T-helper 1 cell (primary cell): ENCODE data around the gene DIAPH1.

Source experiments
- DNase-seq, 5 donors: peaks; one replicate each; pipeline ENCODE4 v3.0.0-alpha.2; 2012 to 2020

Gene DIAPH1

DNA sequence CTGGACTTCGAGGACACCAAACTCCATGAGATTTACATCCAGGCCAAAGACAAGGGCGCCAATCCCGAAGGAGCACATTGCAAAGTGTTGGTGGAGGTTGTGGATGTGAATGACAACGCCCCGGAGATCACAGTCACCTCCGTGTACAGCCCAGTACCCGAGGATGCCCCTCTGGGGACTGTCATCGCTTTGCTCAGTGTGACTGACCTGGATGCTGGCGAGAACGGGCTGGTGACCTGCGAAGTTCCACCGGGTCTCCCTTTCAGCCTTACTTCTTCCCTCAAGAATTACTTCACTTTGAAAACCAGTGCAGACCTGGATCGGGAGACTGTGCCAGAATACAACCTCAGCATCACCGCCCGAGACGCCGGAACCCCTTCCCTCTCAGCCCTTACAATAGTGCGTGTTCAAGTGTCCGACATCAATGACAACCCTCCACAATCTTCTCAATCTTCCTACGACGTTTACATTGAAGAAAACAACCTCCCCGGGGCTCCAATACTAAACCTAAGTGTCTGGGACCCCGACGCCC lies 141.7 kb downstream of the DIAPH1 start:
- DNase-seq, result no peak

DNA sequence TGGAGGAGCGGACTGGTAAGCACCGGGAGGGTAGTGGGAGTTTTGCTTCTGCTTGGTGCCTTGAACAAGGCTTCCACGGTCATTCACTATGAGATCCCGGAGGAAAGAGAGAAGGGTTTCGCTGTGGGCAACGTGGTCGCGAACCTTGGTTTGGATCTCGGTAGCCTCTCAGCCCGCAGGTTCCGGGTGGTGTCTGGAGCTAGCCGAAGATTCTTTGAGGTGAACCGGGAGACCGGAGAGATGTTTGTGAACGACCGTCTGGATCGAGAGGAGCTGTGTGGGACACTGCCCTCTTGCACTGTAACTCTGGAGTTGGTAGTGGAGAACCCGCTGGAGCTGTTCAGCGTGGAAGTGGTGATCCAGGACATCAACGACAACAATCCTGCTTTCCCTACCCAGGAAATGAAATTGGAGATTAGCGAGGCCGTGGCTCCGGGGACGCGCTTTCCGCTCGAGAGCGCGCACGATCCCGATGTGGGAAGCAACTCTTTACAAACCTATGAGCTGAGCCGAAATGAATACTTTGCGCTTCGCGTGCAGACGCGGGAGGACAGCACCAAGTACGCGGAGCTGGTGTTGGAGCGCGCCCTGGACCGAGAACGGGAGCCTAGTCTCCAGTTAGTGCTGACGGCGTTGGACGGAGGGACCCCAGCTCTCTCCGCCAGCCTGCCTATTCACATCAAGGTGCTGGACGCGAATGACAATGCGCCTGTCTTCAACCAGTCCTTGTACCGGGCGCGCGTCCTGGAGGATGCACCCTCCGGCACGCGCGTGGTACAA lies 142.5 kb downstream of the DIAPH1 start:
- no peak for DNase-seq

DNA sequence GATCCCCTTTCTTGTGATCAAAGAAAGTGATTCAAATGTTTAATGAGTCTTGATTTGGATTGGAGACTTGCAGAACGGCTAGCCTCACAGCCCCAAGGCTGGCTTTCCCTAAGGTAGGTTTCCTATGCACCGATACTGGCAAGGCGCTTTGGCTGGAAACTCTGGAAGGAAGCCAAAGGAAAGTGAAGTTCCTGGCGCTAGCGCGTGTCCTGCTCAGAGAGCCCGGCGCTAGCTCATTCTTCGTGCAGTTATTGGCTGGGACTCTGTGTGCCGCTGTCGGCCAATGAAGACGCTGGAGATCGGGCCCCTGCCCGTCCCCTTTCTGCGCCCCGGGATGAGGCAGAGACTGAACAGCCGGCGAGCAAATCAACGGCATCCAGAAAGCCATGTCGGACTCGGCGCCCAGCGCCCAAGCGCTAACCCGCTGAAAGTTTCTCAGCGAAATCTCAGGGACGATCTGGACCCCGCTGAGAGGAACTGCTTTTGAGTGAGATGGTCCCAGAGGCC lies 143.1 kb downstream of the DIAPH1 start, which contains the start of gene PCDHGC3:
TSS of gene PCDHGC3 (plus strand) at position 342 of the 507 bp plus-strand sequence. CDS start at position 493, 151 bp downstream.
- peak in 2 of 5 donors; percentile 13 to 25 for DNase-seq

DNA sequence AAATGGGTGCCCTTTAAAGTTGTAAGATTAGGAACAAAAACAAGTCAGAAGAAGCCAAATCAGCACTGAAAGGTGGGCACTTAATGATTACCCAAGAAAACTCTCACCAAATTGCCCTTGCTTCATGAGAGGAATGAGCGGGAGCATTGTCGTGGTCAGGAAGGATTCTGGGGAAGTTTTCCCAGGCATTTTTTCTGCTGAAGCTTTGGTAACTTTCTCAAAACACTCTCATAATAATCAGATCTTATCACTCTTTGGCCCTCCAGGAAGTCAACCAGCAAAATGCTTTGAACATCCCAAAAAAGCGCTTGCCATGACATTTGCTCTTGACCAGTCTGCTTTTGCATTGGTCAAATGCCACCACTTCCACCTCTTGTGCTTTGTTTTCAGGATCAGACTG lies 153.4 kb downstream of the DIAPH1 start:
- DNase-seq, result no peak
